HG02870 (cell line): Measurements from ENCODE around the gene C6orf89.

ENCODE experiments used
- ATAC-seq: cut with Tn5 transposase; IDR thresholded peaks from one replicate; pipeline ENCODE4 v1.9.1; 2021; ENCODE audit warnings: mild to moderate bottlenecking, moderate library complexity; ENCODE audit not compliant: unreplicated experiment

Gene C6orf89, protein sequence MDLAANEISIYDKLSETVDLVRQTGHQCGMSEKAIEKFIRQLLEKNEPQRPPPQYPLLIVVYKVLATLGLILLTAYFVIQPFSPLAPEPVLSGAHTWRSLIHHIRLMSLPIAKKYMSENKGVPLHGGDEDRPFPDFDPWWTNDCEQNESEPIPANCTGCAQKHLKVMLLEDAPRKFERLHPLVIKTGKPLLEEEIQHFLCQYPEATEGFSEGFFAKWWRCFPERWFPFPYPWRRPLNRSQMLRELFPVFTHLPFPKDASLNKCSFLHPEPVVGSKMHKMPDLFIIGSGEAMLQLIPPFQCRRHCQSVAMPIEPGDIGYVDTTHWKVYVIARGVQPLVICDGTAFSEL

DNA sequence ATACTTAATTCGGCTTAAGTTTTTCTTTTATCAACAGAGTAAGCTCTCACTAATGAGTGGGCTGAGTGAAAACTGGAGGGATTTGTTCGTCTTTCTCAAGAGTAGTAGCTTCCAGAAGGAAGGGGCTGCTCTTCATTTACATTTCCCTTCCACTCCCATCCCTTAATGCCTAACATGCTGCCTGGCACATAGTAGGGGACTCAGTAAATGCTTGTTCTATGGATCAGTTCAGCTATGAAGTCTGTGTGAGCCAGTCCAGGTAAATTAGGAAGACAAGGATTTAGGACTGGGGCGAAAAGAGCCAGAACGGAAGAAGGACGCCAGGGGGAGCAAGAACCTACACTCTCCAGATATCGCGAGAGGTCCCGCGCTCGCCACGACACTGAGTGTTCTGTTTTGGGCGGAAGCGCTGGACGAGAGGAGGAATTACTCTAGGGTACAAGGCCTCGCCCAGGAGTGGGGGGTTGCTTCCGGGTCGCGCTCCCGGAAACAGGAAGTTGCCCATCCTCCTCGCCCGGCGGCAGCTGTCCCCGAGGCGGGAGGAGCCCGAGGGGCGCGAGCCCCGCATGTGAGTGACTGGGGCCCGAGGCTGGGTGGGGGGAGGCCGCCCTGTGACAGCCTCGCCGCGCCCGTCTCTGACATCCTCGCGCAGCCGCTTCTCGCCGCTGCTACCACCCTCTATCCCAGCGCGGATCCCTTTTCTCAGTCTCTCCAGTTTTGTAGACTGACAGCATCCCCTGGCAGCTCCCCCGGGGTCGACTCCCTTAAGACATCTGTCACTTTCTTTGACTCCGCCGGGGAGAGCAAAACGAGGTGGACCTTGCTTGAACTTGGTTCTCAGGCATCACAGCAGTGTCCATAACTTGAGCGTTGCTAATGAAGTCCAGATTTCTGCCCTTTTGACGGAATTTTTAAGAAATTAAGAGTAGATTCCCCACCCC, at the start of gene C6orf89:
Gene C6orf89 (plus strand): TSS at position 492 of the 941 bp plus-strand sequence. CDS start 13,493 bp downstream, outside the sequence.
- peak; percentile 94 for ATAC-seq

DNA sequence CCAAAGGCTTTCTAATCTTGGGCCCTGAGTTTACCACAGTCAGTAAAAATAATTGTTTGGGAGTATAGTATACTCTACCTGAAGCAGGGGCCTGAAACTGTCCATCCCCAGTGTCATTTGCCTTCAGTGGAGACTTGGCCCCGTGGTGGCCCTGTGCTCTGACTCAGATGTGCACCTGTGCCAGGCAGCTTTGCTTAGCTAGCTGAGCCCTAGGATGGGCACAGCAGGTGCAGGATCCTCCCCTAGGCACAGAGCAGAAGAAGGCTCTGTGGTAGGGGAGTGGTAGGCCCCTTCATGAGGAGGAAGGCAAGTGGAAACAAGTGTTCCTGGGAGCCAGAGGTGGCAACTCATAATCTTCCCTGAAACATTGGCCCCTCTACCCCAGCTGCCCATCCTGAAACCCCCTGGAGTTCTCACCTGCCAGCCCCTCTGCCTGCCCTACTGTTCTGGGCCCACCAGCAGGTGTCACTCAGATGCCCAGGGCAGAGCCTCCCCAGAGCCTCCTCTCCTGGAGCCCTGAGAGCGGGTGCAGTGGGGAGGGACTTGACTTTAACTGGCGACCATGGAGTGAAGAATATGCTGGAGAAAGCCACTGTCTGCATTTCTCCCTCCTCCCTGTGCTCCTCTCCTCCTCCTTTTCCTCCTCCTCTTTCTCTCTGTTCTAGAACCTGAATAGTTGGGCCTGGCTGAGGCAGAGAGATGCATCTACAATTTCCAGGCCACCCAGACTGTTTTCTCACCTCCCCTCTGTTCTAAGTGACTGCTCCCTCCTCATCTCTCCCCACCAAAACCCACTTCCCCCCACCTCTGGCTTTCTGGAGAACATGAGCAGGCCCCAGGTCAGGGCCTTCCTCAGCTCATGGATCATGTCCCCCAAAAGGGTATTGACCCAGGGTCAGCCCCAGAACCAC, 49.4 kb upstream of the C6orf89 start:
- no peak for ATAC-seq

DNA sequence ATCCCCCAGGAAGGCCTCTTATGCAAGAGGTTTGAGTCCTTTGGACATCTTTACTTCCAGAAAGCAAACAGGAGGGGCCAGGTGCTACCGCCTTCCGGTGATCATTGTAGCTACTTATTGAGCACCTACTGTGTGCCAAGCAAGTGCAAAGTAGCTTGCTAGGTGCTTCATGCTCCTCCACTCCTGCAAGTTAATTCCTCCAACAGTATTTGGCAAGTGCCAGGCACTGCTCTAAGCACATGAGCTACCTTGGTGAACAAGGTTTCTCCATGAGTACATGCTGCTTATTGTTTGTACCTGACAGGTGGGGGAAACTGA, 48.8 kb upstream of the C6orf89 start:
- ATAC-seq: no peak

DNA sequence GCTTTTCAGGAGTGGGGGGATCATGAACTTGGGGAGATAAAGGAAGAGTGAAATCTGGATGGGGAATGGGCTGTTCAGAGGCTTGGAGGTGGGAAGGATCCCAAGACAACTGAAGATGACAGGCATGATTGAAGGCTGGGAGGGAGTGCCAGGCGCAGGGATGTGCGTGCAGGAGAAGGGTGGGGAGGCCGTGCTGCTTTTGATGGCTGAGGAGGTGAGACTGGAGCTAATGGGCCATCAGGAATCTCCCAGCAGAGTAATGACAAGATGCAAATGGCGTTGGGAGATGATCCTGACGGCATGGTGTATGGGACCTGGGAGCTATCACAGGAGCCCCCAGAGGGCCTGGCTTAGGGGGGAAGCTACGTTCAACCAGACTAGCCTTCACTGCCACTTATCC, 48.1 kb upstream of the C6orf89 start:
- ATAC-seq: no peak

DNA sequence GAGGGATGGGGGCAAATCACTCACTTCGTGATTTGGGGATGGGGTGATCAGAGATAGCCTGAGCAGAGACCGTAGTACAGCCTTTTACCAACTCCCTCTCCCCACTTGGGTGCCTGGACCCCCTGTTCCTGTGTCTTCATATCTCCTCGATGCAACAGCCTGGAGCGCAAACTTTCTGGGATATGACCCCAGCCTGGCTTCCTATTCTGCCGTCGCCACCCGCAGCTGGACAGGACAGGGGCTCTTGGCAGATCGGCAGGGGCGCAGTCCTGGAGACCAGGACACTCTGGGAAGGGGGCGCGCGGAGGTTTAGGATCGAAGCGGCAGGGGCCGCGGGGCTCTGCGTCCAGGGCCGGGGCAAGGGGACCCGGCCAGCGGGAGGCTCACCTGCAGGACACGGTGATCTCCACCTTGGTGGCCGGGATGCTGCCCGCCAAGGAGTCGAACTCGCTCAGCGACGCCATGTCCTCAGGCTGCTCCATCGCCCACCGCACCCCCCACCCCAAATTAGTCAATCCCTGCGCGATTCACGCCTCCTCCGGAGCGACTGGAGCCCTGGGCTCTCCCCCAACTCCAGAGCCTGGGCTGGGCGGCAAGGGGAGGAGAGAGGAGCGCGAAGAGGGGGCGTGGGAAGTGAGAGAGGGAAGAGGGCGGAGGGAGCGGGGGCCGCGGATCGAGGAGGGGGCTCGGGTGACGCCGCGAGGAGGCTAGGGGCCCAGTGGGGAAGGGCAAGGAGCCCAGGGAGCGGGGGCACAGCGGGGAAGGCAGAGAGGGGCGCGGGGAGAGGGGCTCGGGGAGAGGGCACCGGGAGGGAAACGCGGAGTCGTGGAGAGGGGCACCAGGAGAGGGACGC, 46.6 kb upstream of the C6orf89 start, which contains the start of gene CPNE5:
Gene CPNE5 (minus strand): TSS at position 549 of the 853 bp plus-strand sequence. CDS start 67 bp downstream, at position 482.
- no peak for ATAC-seq

DNA sequence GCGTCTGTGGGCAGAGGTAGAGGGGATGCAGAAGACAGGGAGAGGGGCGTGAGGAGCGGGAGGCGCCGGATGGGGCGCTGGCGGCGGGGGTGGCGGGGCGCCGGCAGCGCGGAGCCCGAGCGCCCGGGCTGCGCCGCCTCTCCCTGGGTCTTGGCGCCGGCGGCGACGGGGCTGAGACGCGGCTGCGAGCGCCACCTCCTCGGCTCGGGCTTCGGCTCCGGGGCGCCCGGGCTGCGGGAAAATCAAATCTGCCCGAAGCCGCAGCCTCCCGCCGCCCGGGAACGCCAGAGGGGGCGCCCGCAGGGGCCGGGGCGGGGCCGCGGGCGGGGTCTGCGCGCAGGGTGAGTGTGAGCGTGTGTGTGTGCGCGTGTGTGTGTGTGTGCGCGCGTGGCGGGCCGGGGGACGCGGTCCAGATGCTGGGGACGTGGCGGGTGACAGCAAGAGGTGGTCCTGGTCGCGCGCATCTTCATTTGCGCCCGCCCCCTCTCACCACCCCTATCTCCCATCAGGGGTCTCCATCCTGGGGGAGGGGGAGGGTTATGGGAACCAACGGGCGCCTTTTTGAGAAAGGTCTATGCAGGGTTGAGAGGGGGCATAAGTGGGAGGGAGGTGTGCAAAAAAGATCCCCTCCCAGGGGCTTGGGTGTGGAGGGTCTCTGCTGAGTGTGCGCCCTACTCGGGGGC, 45.9 kb upstream of the C6orf89 start:
- no peak for ATAC-seq

DNA sequence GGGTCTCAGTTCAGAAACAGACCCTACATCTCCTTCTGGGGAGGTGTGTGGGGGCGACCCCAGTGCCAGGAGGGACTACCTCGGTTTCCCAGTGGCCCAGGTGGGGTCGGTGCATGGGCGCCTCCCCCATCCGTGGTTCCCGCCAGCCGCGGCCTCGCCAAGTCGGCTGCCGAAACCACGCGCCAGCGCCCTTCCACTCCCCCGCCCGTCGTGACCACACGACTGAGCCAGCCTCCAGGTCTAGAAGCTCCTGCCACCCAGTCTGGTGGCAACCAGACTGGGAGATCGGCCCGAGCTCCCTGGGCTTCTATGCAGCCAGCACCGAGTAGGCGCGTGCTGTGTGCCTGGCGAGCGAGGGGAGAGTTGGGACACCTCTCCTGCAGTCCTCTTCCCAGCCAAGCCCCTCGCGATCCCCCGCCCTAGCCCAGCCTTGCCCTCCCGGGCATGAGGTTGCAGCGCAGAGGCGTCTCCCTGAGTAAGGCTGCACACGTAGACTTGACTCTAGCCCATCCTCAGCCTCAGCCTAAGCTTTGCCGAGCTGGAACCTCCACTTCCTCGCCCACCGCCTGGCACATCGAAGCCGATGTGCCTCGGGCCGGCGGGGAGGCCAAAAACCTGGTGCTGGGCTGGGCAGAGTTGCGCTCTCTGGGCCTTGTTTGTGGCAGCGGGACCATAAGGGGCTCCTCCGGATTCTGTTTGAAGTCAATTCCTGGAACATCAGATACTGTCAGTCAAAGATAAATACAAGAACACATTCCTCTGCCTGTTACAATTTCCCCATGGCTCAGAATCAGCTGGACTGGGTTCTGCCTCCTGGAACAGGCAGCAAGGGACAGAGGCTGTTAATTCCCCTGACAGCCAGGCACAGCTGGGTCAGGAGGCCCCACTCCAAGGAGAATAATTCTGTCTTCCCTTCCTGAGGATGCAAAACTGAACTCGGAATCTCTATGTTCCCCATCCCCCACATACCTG, 45.0 kb upstream of the C6orf89 start:
- no peak for ATAC-seq

DNA sequence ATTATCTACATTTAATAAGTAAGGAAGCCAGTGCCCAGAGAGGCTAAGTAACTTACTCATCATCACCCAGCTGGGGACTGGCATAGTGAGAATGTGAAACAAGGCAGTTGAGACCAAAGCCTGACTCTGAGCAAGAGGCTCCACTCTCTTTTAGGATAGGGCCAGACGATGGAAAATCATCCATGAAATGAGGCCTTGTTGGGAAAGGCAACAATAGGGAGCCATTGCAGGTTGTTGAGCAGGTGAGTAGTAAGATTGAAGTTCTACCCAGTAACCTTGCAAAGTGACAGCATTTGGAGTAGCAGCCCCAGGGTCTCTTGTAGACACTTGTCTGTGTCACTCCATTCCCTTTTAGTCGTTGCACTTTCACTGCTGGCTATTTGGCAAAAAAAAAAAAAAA, 44.0 kb upstream of the C6orf89 start:
- ATAC-seq: no peak

DNA sequence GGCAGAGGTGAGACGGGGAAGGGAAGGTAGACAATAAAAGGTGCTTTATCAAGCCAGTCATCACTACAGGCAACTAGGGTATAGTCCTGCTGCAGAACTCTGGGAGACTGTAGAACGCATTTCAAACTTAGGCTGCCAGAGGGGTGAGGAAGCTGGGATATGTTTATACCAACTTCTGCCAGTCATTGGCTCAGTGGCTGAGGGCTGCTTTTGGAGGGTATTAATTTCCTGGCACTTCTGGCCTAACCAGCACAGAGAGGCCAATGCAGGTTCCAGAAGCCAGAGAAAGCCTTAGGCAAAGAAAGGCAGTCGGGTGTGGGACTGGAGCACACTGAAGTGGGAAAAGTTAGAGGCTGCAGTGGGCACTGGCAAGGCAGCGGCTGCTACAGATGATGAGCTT, 42.6 kb upstream of the C6orf89 start:
- ATAC-seq: no peak

DNA sequence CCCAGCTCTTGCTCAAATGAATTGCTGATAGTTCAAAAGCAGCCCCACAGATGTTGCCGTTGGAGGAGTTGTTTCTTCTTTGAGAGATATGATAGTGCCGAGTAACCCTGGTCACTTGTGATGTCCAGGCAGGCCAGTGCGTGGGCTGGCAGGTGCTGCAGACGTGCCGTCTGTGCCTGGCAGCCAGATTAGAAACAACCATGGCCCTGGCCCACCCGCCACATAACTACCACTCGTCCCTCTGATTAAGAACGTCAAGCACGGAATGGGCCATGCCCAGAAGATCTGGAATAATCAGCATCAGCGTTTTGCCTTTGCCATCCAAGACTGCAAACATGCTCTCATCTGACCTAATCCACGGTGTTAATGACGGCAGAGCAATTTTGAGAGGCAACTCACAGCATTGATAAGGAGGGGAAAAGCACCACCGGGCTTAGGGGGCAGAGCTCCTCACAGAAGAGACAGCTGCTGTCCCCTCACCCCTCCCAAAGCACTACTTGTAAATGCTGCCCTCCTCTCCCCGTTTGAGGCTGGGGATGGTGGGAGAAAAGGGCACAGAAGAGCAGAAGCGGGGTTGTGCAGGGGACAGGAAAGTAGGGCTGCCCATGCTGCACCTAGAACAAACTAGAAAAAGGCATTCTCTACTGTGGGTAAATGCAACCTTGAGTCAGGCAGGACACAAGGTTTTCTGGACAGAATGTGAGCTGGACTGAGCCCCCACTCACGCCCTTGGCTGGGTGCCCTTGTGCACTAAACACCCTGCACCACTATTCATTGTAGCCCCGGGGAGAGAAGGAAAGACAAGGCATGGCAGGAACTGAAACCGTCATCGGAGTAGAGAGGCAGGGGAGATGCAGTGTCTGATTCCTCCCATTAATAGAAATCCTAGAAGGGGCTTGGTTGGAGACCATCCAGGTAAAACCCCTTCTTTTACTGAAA, 41.3 kb upstream of the C6orf89 start:
- no peak for ATAC-seq

DNA sequence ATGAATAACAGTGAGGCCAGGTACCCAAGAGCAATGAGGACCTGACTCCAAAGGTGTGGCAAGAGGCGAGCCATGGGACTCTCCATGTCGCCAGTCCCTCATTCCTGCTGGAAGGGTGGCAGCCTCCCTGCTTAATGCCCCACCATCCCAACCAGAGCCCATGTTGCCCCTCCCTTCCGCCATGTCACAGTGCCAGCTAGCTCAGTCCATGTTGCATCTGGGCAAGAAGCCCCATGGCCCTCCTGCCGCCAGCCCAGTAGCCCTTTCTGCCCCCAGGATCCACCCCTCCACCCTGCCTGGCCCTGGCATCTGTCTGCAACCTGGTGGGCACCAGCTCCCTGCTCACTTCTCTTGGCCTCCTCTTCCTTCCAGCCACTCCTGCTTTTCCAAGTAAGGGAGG, 40.5 kb upstream of the C6orf89 start:
- ATAC-seq: no peak

DNA sequence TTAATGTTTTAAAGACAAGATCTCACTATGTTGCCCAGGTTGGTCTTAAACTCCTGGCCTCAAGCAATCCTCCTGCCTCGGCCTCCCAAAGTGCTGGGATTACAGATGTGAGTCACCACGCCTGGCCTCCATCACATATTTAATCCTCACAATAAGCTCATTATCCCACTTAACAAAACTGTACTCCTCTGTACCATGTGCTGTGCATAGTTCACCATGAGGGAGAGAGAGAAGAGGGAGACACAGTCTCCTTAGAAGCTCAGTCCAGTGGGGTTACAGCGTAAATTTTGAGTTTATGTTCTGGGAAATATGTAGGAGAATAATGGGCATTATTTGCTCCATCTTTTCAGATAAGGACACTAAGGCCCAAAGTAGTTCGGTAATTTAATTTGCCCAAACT, 38.6 kb upstream of the C6orf89 start:
- no peak for ATAC-seq

DNA sequence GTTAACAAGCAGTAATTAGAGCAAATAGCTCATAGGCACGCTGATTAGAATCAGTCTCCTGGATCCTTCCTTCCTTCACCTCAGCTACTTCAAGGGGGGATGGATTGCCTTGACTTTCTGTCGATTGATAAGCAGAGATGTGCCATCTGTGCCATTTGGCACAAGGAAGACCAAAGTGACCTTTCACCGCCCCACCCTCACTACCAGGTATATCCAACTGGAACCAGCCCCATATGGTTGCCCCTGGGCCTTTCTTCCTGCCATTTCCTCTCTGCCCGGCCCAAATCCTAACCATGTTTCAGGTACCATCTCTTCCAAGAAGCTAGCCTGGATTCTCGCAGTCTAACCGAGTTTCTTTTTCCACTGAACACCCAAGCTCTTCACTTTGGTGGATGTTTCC, 37.8 kb upstream of the C6orf89 start:
- no peak for ATAC-seq

DNA sequence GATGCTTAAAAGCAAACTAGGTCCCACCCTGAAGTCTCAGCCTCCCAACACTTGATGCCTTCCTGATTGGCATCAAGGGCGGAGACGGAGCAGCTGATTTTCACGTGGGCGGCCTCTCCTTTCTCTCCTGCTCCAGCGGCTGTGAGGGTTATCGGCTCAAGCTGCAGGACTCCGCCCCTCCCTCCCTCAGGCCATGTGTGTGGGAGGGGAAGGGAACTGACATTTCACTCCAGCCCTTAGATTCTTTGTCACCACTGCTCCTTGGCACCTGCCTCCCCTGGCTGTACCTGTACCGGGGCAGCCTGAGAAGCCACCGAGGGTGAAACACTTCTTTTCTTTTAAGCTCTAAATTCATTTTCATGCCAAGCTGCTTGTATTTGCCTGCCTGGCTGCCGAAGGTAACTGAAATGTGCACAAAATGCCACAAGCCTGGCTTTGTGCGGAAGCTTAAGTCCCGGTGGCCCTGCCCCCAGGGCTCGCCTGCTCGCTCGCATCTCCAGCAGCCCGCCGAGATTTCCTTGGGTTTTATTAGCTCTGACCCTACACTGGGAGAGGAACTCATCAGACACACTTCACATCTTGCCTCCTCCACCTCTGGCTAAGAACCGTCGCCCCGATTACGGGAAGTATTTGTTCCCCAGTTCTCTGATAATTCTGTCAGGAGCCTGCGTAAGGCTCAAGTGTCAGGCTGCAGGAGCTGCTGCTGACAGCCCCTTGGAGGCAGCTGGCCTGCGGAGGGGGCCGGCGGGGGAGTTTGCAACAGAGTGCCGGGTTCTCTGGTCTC, 36.9 kb upstream of the C6orf89 start:
- no peak for ATAC-seq

DNA sequence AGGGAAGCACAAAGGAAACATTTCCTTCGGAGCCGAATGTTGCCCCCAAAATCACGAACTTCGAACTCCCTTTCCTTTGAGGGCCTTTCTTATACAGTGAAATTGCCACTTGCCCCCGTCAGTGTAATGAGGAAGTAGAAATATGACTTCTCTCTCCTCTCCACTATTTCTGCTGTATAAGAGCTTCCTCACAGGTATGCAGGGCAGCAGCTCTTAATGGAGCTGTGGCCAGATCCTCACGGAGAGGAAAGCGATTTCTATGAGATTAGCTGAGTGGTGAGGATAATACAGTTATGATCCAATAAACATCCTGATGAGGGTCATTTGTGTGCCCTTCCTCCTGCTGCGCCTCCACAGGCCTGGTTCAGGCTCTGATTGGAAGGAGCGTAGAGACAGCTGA, 35.7 kb upstream of the C6orf89 start:
- ATAC-seq: no peak

DNA sequence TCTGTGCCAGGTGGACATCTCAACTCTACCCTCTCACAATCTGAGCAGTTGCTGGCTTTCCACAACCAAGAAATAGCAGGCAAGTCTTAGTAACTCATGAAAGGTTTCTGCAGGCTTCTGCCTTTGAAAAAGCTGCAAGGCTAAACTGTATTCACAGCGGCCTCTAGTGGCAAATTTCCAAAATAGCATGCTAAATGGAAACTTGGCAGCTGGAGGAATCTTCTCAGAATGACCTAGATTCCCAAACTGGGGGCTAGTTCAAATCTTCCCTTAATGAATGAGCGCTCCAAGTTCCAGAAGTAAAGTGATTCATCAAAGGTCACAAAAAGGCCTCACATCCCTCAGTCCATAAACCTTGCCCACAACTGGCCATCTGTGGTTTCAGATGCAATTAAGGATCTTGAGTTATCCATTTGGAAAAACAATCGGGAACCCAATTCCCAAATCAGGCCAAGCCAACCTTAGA, 34.6 kb upstream of the C6orf89 start:
- no peak for ATAC-seq
